Measurements from ENCODE around the gene IMPDH1. TPM values are rescaled to one million over a fixed set of nuclear protein-coding genes. Genes with fewer than 3 reads are reported as not detected.

Gene IMPDH1
- polyA plus RNA-seq, 2 of the 4 experiments (the other 2 are of a cell fraction), result 55.4 to 65.4 TPM

DNA sequence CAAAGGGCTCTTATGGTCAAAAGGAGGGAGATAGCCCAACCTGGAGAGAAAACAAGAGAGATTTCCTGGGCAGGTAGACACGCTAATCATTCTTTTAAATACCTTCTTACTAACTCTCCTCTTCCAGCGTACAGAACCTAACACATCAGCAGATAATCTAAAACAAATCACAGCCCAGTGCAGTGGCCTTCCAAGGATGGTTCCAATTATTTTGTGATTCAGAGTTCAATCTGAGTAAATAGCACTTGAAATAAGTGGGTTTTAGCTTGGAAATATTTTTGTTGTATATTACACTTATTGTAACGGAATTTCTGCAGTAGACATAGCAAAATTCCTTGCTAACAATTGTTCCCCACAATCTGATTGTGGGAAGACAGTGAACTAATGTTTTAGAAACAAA, 7.3 kb upstream of the IMPDH1 start:
- DNase-seq (ENCODE audit: low read depth in 1 of 2, low spot score in 1 of 2) (no peak), ATAC-seq (no peak), FAIRE-seq (no peak)
- POLR2A ChIA-PET, result no interaction called here
- CTCF ChIA-PET, result interaction anchor here (1.2 to 27.7 kb wide), 9 partner anchors 8 to 69 kb away, joined by 3 to 695 read pairs (median 16); partner anchors contain the start of gene IMPDH1
- H3K4me3 ChIP-seq, result no peak overlapping the region
- H3K4me2 ChIP-seq, result no peak overlapping the region
- TF ChIP-seq BCL3 (IDR thresholded peaks at IDR 0.05), result no peak
- no peak for TF ChIP-seq NR3C1 (IDR thresholded peaks at IDR 0.05)
- no peak for TF ChIP-seq NPAS2 (CRISPR knock-in tag; IDR thresholded peaks at IDR 0.05; ENCODE audit: borderline replicate concordance)
- TF ChIP-seq MAZ (IDR thresholded peaks at IDR 0.05; ENCODE audit: borderline replicate concordance, low read depth, low read length), result no peak
- TF ChIP-seq, protein P1, sequence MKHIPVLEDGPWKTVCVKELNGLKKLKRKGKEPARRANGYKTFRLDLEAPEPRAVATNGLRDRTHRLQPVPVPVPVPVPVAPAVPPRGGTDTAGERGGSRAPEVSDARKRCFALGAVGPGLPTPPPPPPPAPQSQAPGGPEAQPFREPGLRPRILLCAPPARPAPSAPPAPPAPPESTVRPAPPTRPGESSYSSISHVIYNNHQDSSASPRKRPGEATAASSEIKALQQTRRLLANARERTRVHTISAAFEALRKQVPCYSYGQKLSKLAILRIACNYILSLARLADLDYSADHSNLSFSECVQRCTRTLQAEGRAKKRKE (CRISPR knock-in tag; IDR thresholded peaks at IDR 0.05; ENCODE audit: low read depth), result no peak
- no peak for TF ChIP-seq CBX8 (IDR thresholded peaks at IDR 0.05)
- TF ChIP-seq ZNF302 (CRISPR knock-in tag; IDR thresholded peaks at IDR 0.05), result no peak
- TF ChIP-seq RAD21 (conservative IDR thresholded peaks at IDR 0.05 in 1 of 2, IDR thresholded peaks at IDR 0.05 in 1 of 2), result no peak
- TF ChIP-seq BHLHE40 (IDR thresholded peaks at IDR 0.05; ENCODE audit: low read depth, low read length), result no peak
- TF ChIP-seq, protein P2, sequence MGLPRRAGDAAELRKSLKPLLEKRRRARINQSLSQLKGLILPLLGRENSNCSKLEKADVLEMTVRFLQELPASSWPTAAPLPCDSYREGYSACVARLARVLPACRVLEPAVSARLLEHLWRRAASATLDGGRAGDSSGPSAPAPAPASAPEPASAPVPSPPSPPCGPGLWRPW (IDR thresholded peaks at IDR 0.05), result no peak
- no peak for TF ChIP-seq RNF2 (IDR thresholded peaks at IDR 0.05; ENCODE audit: borderline replicate concordance, low read depth)
- TF ChIP-seq POLR2AphosphoS2 (conservative IDR thresholded peaks at IDR 0.05; ENCODE audit: low read length), result no peak
- TF ChIP-seq REST (IDR thresholded peaks at IDR 0.05), result no peak
- no peak overlapping the region for H3K27ac ChIP-seq
- H3K4me1 ChIP-seq, result no peaks in the 10 kb centered on the region
- WGBS (ENCODE audit: missing lambda C conversion rate), result 77% methylated on average over 3 of the region's 3 CpGs
- no peaks in the 10 kb centered on the region; the same call in 2 of the 3 replicates for H3K9me3 ChIP-seq

DNA sequence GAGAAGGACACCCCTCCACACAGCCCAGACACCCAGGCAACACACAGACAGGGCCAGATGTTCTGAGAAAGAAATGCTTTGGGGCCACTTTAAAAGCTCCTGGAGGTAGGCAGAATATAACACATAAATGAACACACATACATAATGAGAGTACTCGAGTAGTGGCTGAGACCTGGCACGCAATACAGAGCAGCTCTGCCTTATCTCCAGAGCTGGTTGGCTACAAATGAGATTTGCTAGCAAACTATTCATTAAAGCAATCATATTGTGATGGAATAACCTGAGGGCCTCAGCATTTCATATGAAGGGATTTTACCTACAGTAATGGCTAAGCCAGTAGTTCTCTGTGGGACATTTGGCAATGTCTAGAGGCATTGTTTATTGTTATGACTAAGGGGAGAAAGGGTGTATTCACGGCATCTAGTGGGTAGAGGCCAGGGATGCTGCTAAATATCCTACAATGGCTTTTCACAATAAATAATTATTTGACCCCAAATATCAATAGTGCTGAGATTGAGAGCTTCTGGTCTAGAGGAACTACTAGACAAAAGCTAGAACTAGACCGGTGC, 5.5 kb upstream of the IMPDH1 start:
- no peak for ATAC-seq

GRCh38 chr7:128410451-128410753, 620 bp upstream of the IMPDH1 start:
- TF ChIP-seq PHF8 (IDR thresholded peaks at IDR 0.05; ENCODE audit: borderline replicate concordance, low read depth) (0 out of 2 replicates have a peak, but pooled peaks have one; percentile 1), HDAC2 (IDR thresholded peaks at IDR 0.05) (no peak), RAD21 (conservative IDR thresholded peaks at IDR 0.05 in 1 of 2, IDR thresholded peaks at IDR 0.05 in 1 of 2) (no peak)
- TF ChIP-seq, protein P3, sequence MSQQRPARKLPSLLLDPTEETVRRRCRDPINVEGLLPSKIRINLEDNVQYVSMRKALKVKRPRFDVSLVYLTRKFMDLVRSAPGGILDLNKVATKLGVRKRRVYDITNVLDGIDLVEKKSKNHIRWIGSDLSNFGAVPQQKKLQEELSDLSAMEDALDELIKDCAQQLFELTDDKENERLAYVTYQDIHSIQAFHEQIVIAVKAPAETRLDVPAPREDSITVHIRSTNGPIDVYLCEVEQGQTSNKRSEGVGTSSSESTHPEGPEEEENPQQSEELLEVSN (IDR thresholded peaks at IDR 0.05; ENCODE audit: borderline replicate concordance, low read depth), result peak; percentile 28; the same call in 1 of the 2 replicates
- FAIRE-seq, result no peak

More for the DNA sequence above, 5.5 kb upstream of the IMPDH1 start:
- CTCF ChIA-PET, result interaction anchor here (1.8 to 27.7 kb wide), 6 partner anchors 8 to 67 kb away, joined by 4 to 695 read pairs (median 34); partner anchors contain the start of genes HILPDA and IMPDH1
- POLR2A ChIA-PET, result no interaction called here
- Histone ChIP-seq H3K4me3 (no peak overlapping the region), H3K27ac (no peak overlapping the region), H3K4me2 (no peak overlapping the region), H3K4me1 (peaks cover 6% of the 10 kb centered on the region; the same call in 1 of the 3 replicates), H3K9me3 (no peaks in the 10 kb centered on the region; the same call in 2 of the 3 replicates)
- 51% methylated on average over 4 of the region's 4 CpGs for WGBS (ENCODE audit: missing lambda C conversion rate)
- no peak for TF ChIP-seq KDM5A (IDR thresholded peaks at IDR 0.05)
- TF ChIP-seq TP53 (CRISPR knock-in tag; IDR thresholded peaks at IDR 0.05), result no peak
- TF ChIP-seq EHMT2 (IDR thresholded peaks at IDR 0.05; ENCODE audit: low read depth), result no peak
- no peak for TF ChIP-seq JUNB (IDR thresholded peaks at IDR 0.05)
- no peak for TF ChIP-seq JUN (IDR thresholded peaks at IDR 0.05)
- TF ChIP-seq MYC (IDR thresholded peaks at IDR 0.05; ENCODE audit: borderline replicate concordance, low read length), result no peak
- FAIRE-seq (no peak), DNase-seq (ENCODE audit: low read depth in 1 of 2, low spot score in 1 of 2) (no peak)

More at GRCh38 chr7:128410451-128410753, 620 bp upstream of the IMPDH1 start:
- ChIA-PET POLR2A (interaction anchor here (1.1 to 1.4 kb wide), 6 partner anchors 8 to 66 kb away, joined by 3 to 7 read pairs (median 4); partner anchors contain the start of genes HILPDA and RBM28), CTCF (interaction anchor here (1.0 to 27.7 kb wide), 8 partner anchors 11 to 63 kb away, joined by 3 to 695 read pairs (median 6); no protein-coding TSS in a partner anchor)
- Histone ChIP-seq H3K4me2 (peak overlapping the region; percentile 98), H3K27ac (peak overlapping the region; percentile 84 to 94), H3K4me3 (peak overlapping the region; percentile 69), H3K9me3 (no peaks in the 10 kb centered on the region; the same call in 2 of the 3 replicates), H3K4me1 (peaks cover 27% of the 10 kb centered on the region)
- DNase-seq (ENCODE audit: low read depth in 1 of 2, low spot score in 1 of 2) (no peak), ATAC-seq (no peak)
- 3% methylated on average over 6 of the region's 6 CpGs for WGBS (ENCODE audit: missing lambda C conversion rate)
